C4-2B (cell line): ENCODE results near the gene HNRNPAB.

Experiments used
- H3K27ac ChIP-seq: fragments of 450-650 bp; 2 replicates; pipeline ENCODE4 v1.5.1; 2017
- CTCF ChIP-seq: fragments of 450-650 bp; conservative IDR thresholded peaks from 2 replicates; pipeline ENCODE4 v1.5.1; 2017; ENCODE audit warnings: mild to moderate bottlenecking
- ZFX ChIP-seq: fragments of 450-650 bp; IDR thresholded peaks from 2 replicates; pipeline ENCODE4 v1.6.1; 2017

Gene HNRNPAB

GRCh38 chr5:178189433-178189832 is 14.9 kb upstream of the HNRNPAB start:
- H3K27ac ChIP-seq, result no peak overlapping the region
- TF ChIP-seq CTCF (no peak), ZFX (no peak)

GRCh38 chr5:178191661-178192060 is 12.7 kb upstream of the HNRNPAB start:
- no peak for TF ChIP-seq CTCF
- TF ChIP-seq ZFX, result no peak
- peak overlapping the region; percentile 53; the same call in 1 of the 2 replicates for H3K27ac ChIP-seq

GRCh38 chr5:178192244-178192643 is 12.1 kb upstream of the HNRNPAB start:
- TF ChIP-seq CTCF (no peak), ZFX (no peak)
- peak overlapping the region; percentile 53; the same call in 1 of the 2 replicates for H3K27ac ChIP-seq

GRCh38 chr5:178192787-178193186 is 11.5 kb upstream of the HNRNPAB start:
- no peak for TF ChIP-seq ZFX
- TF ChIP-seq CTCF, result no peak
- H3K27ac ChIP-seq, result no peak overlapping the region

- no peak overlapping the region for H3K27ac ChIP-seq
- TF ChIP-seq ZFX (no peak), CTCF (no peak)
These were observed 11.0 kb upstream of the HNRNPAB start for GRCh38 chr5:178193251-178193809.

- no peak overlapping the region for H3K27ac ChIP-seq
- no peak for TF ChIP-seq ZFX
- TF ChIP-seq CTCF, result no peak
These were observed 10.3 kb upstream of the HNRNPAB start for GRCh38 chr5:178194026-178194425.

GRCh38 chr5:178196281-178196812 is 8.0 kb upstream of the HNRNPAB start:
- TF ChIP-seq CTCF (no peak), ZFX (no peak)
- H3K27ac ChIP-seq, result no peak overlapping the region
